H9 (cell line): ENCODE data around the gene LRSAM1. TPM values are rescaled to one million over a fixed set of nuclear protein-coding genes. Genes with fewer than 3 reads are reported as not detected.

Experiments used
- DNase-seq: peaks from one replicate; pipeline ENCODE4 v3.0.0-alpha.2; 2017
- H2AFZ ChIP-seq: one replicate; pipeline ENCODE4 v1.6.1; 2013; ENCODE audit warnings: mild to moderate bottlenecking, low read length, control low read depth, moderate library complexity
- H2AK5ac ChIP-seq: 2 replicates; pipeline ENCODE4 v1.6.1; 2013; ENCODE audit warnings: low read length, control low read depth, mixed read lengths; ENCODE audit not compliant: insufficient read length
- H2BK120ac ChIP-seq: one replicate; pipeline ENCODE4 v1.6.1; 2013; ENCODE audit warnings: low read depth, mild to moderate bottlenecking, low read length, control low read depth, inconsistent platforms; ENCODE audit not compliant: poor library complexity, severe bottlenecking
- H2BK12ac ChIP-seq: 2 replicates; pipeline ENCODE4 v1.6.1; 2013; ENCODE audit warnings: low read length, control low read depth, mixed read lengths, low read depth; ENCODE audit not compliant: insufficient read length
- H2BK15ac ChIP-seq: 2 replicates; pipeline ENCODE4 v1.6.1; 2013; ENCODE audit warnings: low read depth, low read length, control low read depth
- H2BK20ac ChIP-seq: one replicate; pipeline ENCODE4 v1.6.1; 2013; ENCODE audit warnings: low read depth, mild to moderate bottlenecking, low read length, control low read depth, inconsistent platforms; ENCODE audit not compliant: poor library complexity, severe bottlenecking
- H2BK5ac ChIP-seq: 2 replicates; pipeline ENCODE4 v1.6.1; 2013; ENCODE audit warnings: low read length, control low read depth, mixed read lengths; ENCODE audit not compliant: insufficient read length
- H3K14ac ChIP-seq: 2 replicates; pipeline ENCODE4 v1.6.1; 2013; ENCODE audit warnings: low read length, control low read depth; ENCODE audit not compliant: insufficient read depth
- H3K18ac ChIP-seq: 2 replicates; pipeline ENCODE4 v1.6.1; 2013; ENCODE audit warnings: low read depth, mild to moderate bottlenecking, mixed read lengths, low read length, control low read depth; ENCODE audit not compliant: insufficient read length
- H3K23ac ChIP-seq: 2 replicates; pipeline ENCODE4 v1.6.1; 2013; ENCODE audit warnings: low read length, control low read depth, mixed read lengths, low read depth; ENCODE audit not compliant: insufficient read length
- H3K23me2 ChIP-seq: 2 replicates; pipeline ENCODE4 v1.6.1; 2013; ENCODE audit warnings: low read depth, mild to moderate bottlenecking, mixed read lengths, low read length, control low read depth; ENCODE audit not compliant: insufficient read length, poor library complexity, severe bottlenecking
- H3K27ac ChIP-seq: 2 replicates; pipeline ENCODE4 v1.5.1; 2013; ENCODE audit warnings: low read length, control low read depth, mixed read lengths, low read depth; ENCODE audit not compliant: insufficient read length
- H3K27me3 ChIP-seq: 2 replicates; pipeline ENCODE4 v1.6.1; 2013; ENCODE audit warnings: low read length, control low read depth, inconsistent platforms; ENCODE audit not compliant: insufficient read depth
- H3K4ac ChIP-seq: 2 replicates; pipeline ENCODE4 v1.6.1; 2013; ENCODE audit warnings: low read depth, mild to moderate bottlenecking, control low read depth, inconsistent platforms, low read length, moderate library complexity
- H3K4me1 ChIP-seq: 2 replicates; pipeline ENCODE4 v1.6.1; 2013; ENCODE audit warnings: low read length, control low read depth, inconsistent platforms; ENCODE audit not compliant: insufficient read depth
- H3K4me2 ChIP-seq: 2 replicates; pipeline ENCODE4 v1.6.1; 2013; ENCODE audit warnings: low read length, control low read depth, mixed read lengths; ENCODE audit not compliant: insufficient read length, insufficient read depth
- H3K56ac ChIP-seq: 2 replicates; pipeline ENCODE4 v1.6.1; 2013; ENCODE audit warnings: low read depth, mild to moderate bottlenecking, mixed read lengths, low read length, control low read depth; ENCODE audit not compliant: insufficient read length
- H3K79me1 ChIP-seq: 2 replicates; pipeline ENCODE4 v1.6.1; 2013; ENCODE audit warnings: low read depth, mild to moderate bottlenecking, moderate library complexity, low read length, control low read depth, inconsistent platforms; ENCODE audit not compliant: insufficient read depth, poor library complexity, severe bottlenecking
- H3K79me2 ChIP-seq: 2 replicates; pipeline ENCODE4 v1.6.1; 2013; ENCODE audit warnings: low read length, control low read depth, inconsistent platforms; ENCODE audit not compliant: insufficient read depth
- H3K9ac ChIP-seq: 2 replicates; pipeline ENCODE4 v1.6.1; 2013; ENCODE audit warnings: low read length, control low read depth, mixed read lengths; ENCODE audit not compliant: insufficient read length; ENCODE audit errors: extremely low read depth
- H3K9me3 ChIP-seq: one replicate; pipeline ENCODE4 v1.6.1; 2013; ENCODE audit warnings: low read depth, low read length, inconsistent platforms; ENCODE audit not compliant: control insufficient read depth
- H3T11ph ChIP-seq: one replicate; pipeline ENCODE4 v1.6.1; 2013; ENCODE audit warnings: mild to moderate bottlenecking, low read length, control low read depth, inconsistent platforms
- H4K20me1 ChIP-seq: one replicate; pipeline ENCODE4 v1.6.1; 2013; ENCODE audit not compliant: control insufficient read depth, insufficient read length, insufficient read depth
- H4K5ac ChIP-seq: 2 replicates; pipeline ENCODE4 v1.6.1; 2013; ENCODE audit warnings: low read depth, mild to moderate bottlenecking, mixed read lengths, low read length, control low read depth; ENCODE audit not compliant: insufficient read length
- H4K8ac ChIP-seq: replicated peaks from 2 replicates; pipeline ENCODE4 v1.6.1; 2013; ENCODE audit warnings: low read length, control low read depth, mixed read lengths, low read depth; ENCODE audit not compliant: insufficient read length
- H4K91ac ChIP-seq: 2 replicates; pipeline ENCODE4 v1.6.1; 2013; ENCODE audit warnings: low read depth, mild to moderate bottlenecking, moderate library complexity, mixed read lengths, low read length, control low read depth; ENCODE audit not compliant: insufficient read length
- H3K27ac Mint-ChIP-seq, 3 experiments: 2 replicates in 2 of 3; 3 replicates in 1 of 3; pipeline ENCODE4 v1.8.0; 2020 to 2021; ENCODE audit warnings: mixed read lengths in 3 of 3, mild to moderate bottlenecking in 1 of 3, moderate library complexity in 1 of 3
- H3K27me3 Mint-ChIP-seq: 2 replicates; pipeline ENCODE4 v1.8.0; 2021; ENCODE audit warnings: low read depth, mild to moderate bottlenecking, moderate library complexity, mixed read lengths
- H3K36me3 Mint-ChIP-seq, 3 experiments: 2 replicates in 2 of 3; 3 replicates in 1 of 3; pipeline ENCODE4 v1.8.0; 2020 to 2021; ENCODE audit warnings: low read depth in 3 of 3, mixed read lengths in 3 of 3; ENCODE audit not compliant: insufficient read depth in 1 of 3
- H3K4me1 Mint-ChIP-seq, 2 experiments: 2 replicates each; pipeline ENCODE4 v1.8.0; 2020; ENCODE audit warnings: mixed read lengths in 2 of 2
- H3K4me3 Mint-ChIP-seq, 2 experiments: 2 replicates in 1 of 2; 3 replicates in 1 of 2; pipeline ENCODE4 v1.8.0; 2020 to 2021; ENCODE audit warnings: mild to moderate bottlenecking in 2 of 2, mixed read lengths in 2 of 2, moderate library complexity in 1 of 2
- H3K9me3 Mint-ChIP-seq, 2 experiments: 2 replicates in 1 of 2; 3 replicates in 1 of 2; pipeline ENCODE4 v1.8.0; 2020; ENCODE audit warnings: mild to moderate bottlenecking in 2 of 2, mixed read lengths in 2 of 2, moderate library complexity in 1 of 2
- CTCF ChIP-seq: fragments of 200-600 bp; sonication (generic); conservative IDR thresholded peaks from 3 replicates; pipeline ENCODE4 v1.8.0; 2021; ENCODE audit warnings: antibody characterized with exemption, mild to moderate bottlenecking
- WGBS: extraction: QIAGEN DNeasy Blood & Tissue Kit; methylation state at CpG from one replicate; pipeline ENCODE4 v1.1.7; 2013; ENCODE audit warnings: missing lambda C conversion rate, low lambda C conversion rate, mixed read lengths; ENCODE audit not compliant: insufficient read length; ENCODE audit errors: extremely low coverage; 5-methylcytosine and 5-hydroxymethylcytosine counted together
- total RNA-seq: library from RNA; stranded (reverse); gene quantifications from 2 replicates; pipeline ENCODE4 v1.2.1, GENCODE V29; 2021

Gene LRSAM1
- total RNA-seq, 1 experiment from 2014 or later = 16.2 TPM

- H3K23ac ChIP-seq = no peak overlapping the region
- no peak overlapping the region for H4K8ac ChIP-seq
- no peaks in the 10 kb centered on the region for H3K79me1 ChIP-seq
- no peak overlapping the region for H2BK15ac ChIP-seq
- H3K27ac Mint-ChIP-seq = peak overlapping the region in 2 of 3 experiments; percentile 70 to 73; a peak in 2 of 7 replicates
- H3K4ac ChIP-seq = no peak overlapping the region
- H3K14ac ChIP-seq = no peak overlapping the region
- H3K4me1 Mint-ChIP-seq = peaks cover 33 to 42% of the 10 kb centered on the region in 2 experiments
- no peak overlapping the region for H3K56ac ChIP-seq
- H3K9me3 ChIP-seq = peaks cover 3% of the 10 kb centered on the region
- no peak overlapping the region for H2BK5ac ChIP-seq
- DNase-seq = no peak
- no peaks in the 10 kb centered on the region for H3K23me2 ChIP-seq
- H2AFZ ChIP-seq = no peak overlapping the region
- no peaks in the 10 kb centered on the region for H4K20me1 ChIP-seq
- H3K9ac ChIP-seq = no peak overlapping the region
- H2BK120ac ChIP-seq = no peak overlapping the region
- no peak for TF ChIP-seq CTCF
- H3K36me3 Mint-ChIP-seq = peaks cover 17 to 27% (median 24%) of the 10 kb centered on the region in 3 experiments
- H3K4me1 ChIP-seq = peaks cover 2% of the 10 kb centered on the region
- no peak overlapping the region for H3K4me2 ChIP-seq
- no peak overlapping the region for H3K18ac ChIP-seq
- H2BK20ac ChIP-seq = no peak overlapping the region
- H3K27ac ChIP-seq = no peak overlapping the region
- no CpG with 5 or more reads among the region's 14 CpGs for WGBS
- no peak overlapping the region for H2BK12ac ChIP-seq
- H4K5ac ChIP-seq = no peak overlapping the region
- peaks cover 9 to 11% of the 10 kb centered on the region in 2 experiments for H3K9me3 Mint-ChIP-seq
- no peaks in the 10 kb centered on the region for H3K27me3 ChIP-seq
- H3T11ph ChIP-seq = no peak overlapping the region
- H3K4me3 Mint-ChIP-seq = no peak overlapping the region
- H3K79me2 ChIP-seq = no peaks in the 10 kb centered on the region
- no peak overlapping the region for H4K91ac ChIP-seq
- no peak overlapping the region for H2AK5ac ChIP-seq
- H3K27me3 Mint-ChIP-seq = no peaks in the 10 kb centered on the region
These were observed 79.1 kb downstream of the LRSAM1 start for GRCh38 chr9:127530206-127530941.
